ENCODE measurements around the gene RPS6KA1.

Gene RPS6KA1

GRCh38 chr1:26538480-26539412 is 9.2 kb downstream of the RPS6KA1 start:
- CTCF ChIA-PET, result interaction anchor here (0.8 to 6.9 kb wide), 19 partner anchors 10 to 319 kb away, joined by 3 to 51 read pairs (median 3); partner anchors contain the start of genes PIGV and RPS6KA1
- Mint-ChIP-seq H3K4me3 (peak overlapping the region; percentile 24), H3K27ac (peak overlapping the region; percentile 75)

GRCh38 chr1:26539722-26540121 is 10.2 kb downstream of the RPS6KA1 start:
- H3K9me3 Mint-ChIP-seq, result no peaks in the 10 kb centered on the region
- no peak for DNase-seq
- no peaks in the 10 kb centered on the region for H3K27me3 Mint-ChIP-seq
- CTCF ChIA-PET, result interaction anchor here (0.6 to 6.9 kb wide), 9 partner anchors 11 to 270 kb away, joined by 3 to 51 read pairs (median 7); partner anchors contain the start of genes PIGV and RPS6KA1
- peak overlapping the region; percentile 85 for H3K27ac Mint-ChIP-seq
- peaks cover 94% of the 10 kb centered on the region for H3K4me1 Mint-ChIP-seq
- peak overlapping the region; percentile 13 for H3K4me3 Mint-ChIP-seq
- peaks cover 43% of the 10 kb centered on the region for H3K36me3 Mint-ChIP-seq

More at GRCh38 chr1:26538480-26539412, 9.2 kb downstream of the RPS6KA1 start:
- DNase-seq, result peak; percentile 54
- H3K4me1 Mint-ChIP-seq, result peaks cover 94% of the 10 kb centered on the region
- H3K9me3 Mint-ChIP-seq, result no peaks in the 10 kb centered on the region
- H3K36me3 Mint-ChIP-seq, result peaks cover 41% of the 10 kb centered on the region
- no peaks in the 10 kb centered on the region for H3K27me3 Mint-ChIP-seq

GRCh38 chr1:26540351-26540750 is 10.8 kb downstream of the RPS6KA1 start:
- Mint-ChIP-seq H3K4me3 (peak overlapping the region; percentile 13), H3K27ac (peak overlapping the region; percentile 85), H3K27me3 (no peaks in the 10 kb centered on the region), H3K9me3 (no peaks in the 10 kb centered on the region), H3K36me3 (peaks cover 47% of the 10 kb centered on the region), H3K4me1 (peaks cover 94% of the 10 kb centered on the region)
- CTCF ChIA-PET, result interaction anchor here (0.9 to 6.9 kb wide), 8 partner anchors 11 to 260 kb away, joined by 3 to 51 read pairs (median 4); partner anchors contain the start of gene RPS6KA1
- peak; percentile 49 for DNase-seq

- CTCF ChIA-PET, result interaction anchor here (0.9 to 6.9 kb wide), 10 partner anchors 11 to 250 kb away, joined by 3 to 51 read pairs (median 4); no protein-coding TSS in a partner anchor
- Mint-ChIP-seq H3K27me3 (no peaks in the 10 kb centered on the region), H3K4me3 (peak overlapping the region; percentile 68), H3K36me3 (peaks cover 52% of the 10 kb centered on the region), H3K27ac (peak overlapping the region; percentile 91), H3K9me3 (no peaks in the 10 kb centered on the region), H3K4me1 (peaks cover 92% of the 10 kb centered on the region)
- DNase-seq, result no peak
Measured at GRCh38 chr1:26541431-26541815, 11.9 kb downstream of the RPS6KA1 start.

GRCh38 chr1:26541816-26542711 is 12.5 kb downstream of the RPS6KA1 start:
- Mint-ChIP-seq H3K27ac (peak overlapping the region; percentile 91), H3K36me3 (peaks cover 56% of the 10 kb centered on the region), H3K4me3 (peak overlapping the region; percentile 68), H3K9me3 (no peaks in the 10 kb centered on the region), H3K4me1 (peaks cover 93% of the 10 kb centered on the region), H3K27me3 (no peaks in the 10 kb centered on the region)
- CTCF ChIA-PET, result interaction anchor here (0.6 to 6.9 kb wide), 14 partner anchors 12 to 249 kb away, joined by 3 to 51 read pairs (median 3); no protein-coding TSS in a partner anchor
- peak; percentile 87 for DNase-seq

- CTCF ChIA-PET, result interaction anchor here (0.7 to 6.9 kb wide), 5 partner anchors 20 to 159 kb away, joined by 3 to 51 read pairs (median 4); no protein-coding TSS in a partner anchor
Measured at GRCh38 chr1:26542771-26543451, 13.3 kb downstream of the RPS6KA1 start.

GRCh38 chr1:26543462-26543861 is 13.9 kb downstream of the RPS6KA1 start:
- Mint-ChIP-seq H3K9me3 (no peaks in the 10 kb centered on the region), H3K4me3 (peak overlapping the region; percentile 68), H3K27ac (peak overlapping the region; percentile 91), H3K36me3 (peaks cover 56% of the 10 kb centered on the region), H3K4me1 (peaks cover 93% of the 10 kb centered on the region), H3K27me3 (no peaks in the 10 kb centered on the region)
- CTCF ChIA-PET, result no interaction called here
- no peak for DNase-seq

More at GRCh38 chr1:26542771-26543451, 13.3 kb downstream of the RPS6KA1 start:
- H3K4me3 Mint-ChIP-seq, result peak overlapping the region; percentile 68
- H3K9me3 Mint-ChIP-seq, result no peaks in the 10 kb centered on the region
- H3K27ac Mint-ChIP-seq, result peak overlapping the region; percentile 91
- no peak for DNase-seq
- H3K4me1 Mint-ChIP-seq, result peaks cover 93% of the 10 kb centered on the region
- H3K36me3 Mint-ChIP-seq, result peaks cover 56% of the 10 kb centered on the region
- no peaks in the 10 kb centered on the region for H3K27me3 Mint-ChIP-seq

GRCh38 chr1:26544126-26544525 is 14.6 kb downstream of the RPS6KA1 start:
- Mint-ChIP-seq H3K4me3 (no peak overlapping the region), H3K27me3 (no peaks in the 10 kb centered on the region), H3K27ac (peak overlapping the region; percentile 67), H3K36me3 (peaks cover 54% of the 10 kb centered on the region), H3K9me3 (no peaks in the 10 kb centered on the region), H3K4me1 (peaks cover 90% of the 10 kb centered on the region)
- CTCF ChIA-PET, result no interaction called here
- DNase-seq, result no peak

GRCh38 chr1:26545969-26546323 is 16.4 kb downstream of the RPS6KA1 start:
- Mint-ChIP-seq H3K9me3 (no peaks in the 10 kb centered on the region), H3K4me3 (peak overlapping the region; percentile 88), H3K4me1 (peaks cover 73% of the 10 kb centered on the region), H3K36me3 (peaks cover 47% of the 10 kb centered on the region), H3K27ac (peak overlapping the region; percentile 90), H3K27me3 (no peaks in the 10 kb centered on the region)
- DNase-seq, result no peak
- CTCF ChIA-PET, result interaction anchor here (2.0 kb wide), 1 partner anchor 46 kb away, joined by 6 read pairs; no protein-coding TSS in a partner anchor

GRCh38 chr1:26546375-26546774 is 16.8 kb downstream of the RPS6KA1 start:
- peaks cover 51% of the 10 kb centered on the region for H3K36me3 Mint-ChIP-seq
- DNase-seq, result no peak
- peaks cover 71% of the 10 kb centered on the region for H3K4me1 Mint-ChIP-seq
- H3K9me3 Mint-ChIP-seq, result no peaks in the 10 kb centered on the region
- H3K27ac Mint-ChIP-seq, result peak overlapping the region; percentile 90
- no peaks in the 10 kb centered on the region for H3K27me3 Mint-ChIP-seq
- CTCF ChIA-PET, result interaction anchor here (0.9 to 2.0 kb wide), 2 partner anchors 9 to 46 kb away, joined by 4 to 6 read pairs; no protein-coding TSS in a partner anchor
- H3K4me3 Mint-ChIP-seq, result peak overlapping the region; percentile 88

- no peaks in the 10 kb centered on the region for H3K27me3 Mint-ChIP-seq
- peak overlapping the region; percentile 88 for H3K4me3 Mint-ChIP-seq
- peak overlapping the region; percentile 90 for H3K27ac Mint-ChIP-seq
- CTCF ChIA-PET, result interaction anchor here (0.9 to 2.0 kb wide), 3 partner anchors 9 to 75 kb away, joined by 3 to 6 read pairs (median 4); no protein-coding TSS in a partner anchor
- peaks cover 69% of the 10 kb centered on the region for H3K4me1 Mint-ChIP-seq
- DNase-seq, result no peak
- peaks cover 55% of the 10 kb centered on the region for H3K36me3 Mint-ChIP-seq
- no peaks in the 10 kb centered on the region for H3K9me3 Mint-ChIP-seq
Measured at GRCh38 chr1:26546819-26547218, 17.3 kb downstream of the RPS6KA1 start.

GRCh38 chr1:26548841-26549240 is 19.3 kb downstream of the RPS6KA1 start:
- no peaks in the 10 kb centered on the region for H3K9me3 Mint-ChIP-seq
- H3K27ac Mint-ChIP-seq, result no peak overlapping the region
- peaks cover 60% of the 10 kb centered on the region for H3K36me3 Mint-ChIP-seq
- DNase-seq, result no peak
- peaks cover 62% of the 10 kb centered on the region for H3K4me1 Mint-ChIP-seq
- H3K4me3 Mint-ChIP-seq, result no peak overlapping the region
- H3K27me3 Mint-ChIP-seq, result no peaks in the 10 kb centered on the region
- CTCF ChIA-PET, result interaction anchor here (0.6 to 1.8 kb wide), 3 partner anchors 11 to 75 kb away, joined by 3 to 9 read pairs (median 3); no protein-coding TSS in a partner anchor

- Mint-ChIP-seq H3K27me3 (no peaks in the 10 kb centered on the region), H3K36me3 (peaks cover 63% of the 10 kb centered on the region)
- CTCF ChIA-PET, result interaction anchor here (2.3 kb wide), 1 partner anchor 13 kb away, joined by 6 read pairs; no protein-coding TSS in a partner anchor
Measured at GRCh38 chr1:26550946-26551345, 21.4 kb downstream of the RPS6KA1 start.

More at GRCh38 chr1:26550946-26551345, 21.4 kb downstream of the RPS6KA1 start:
- H3K27ac Mint-ChIP-seq, result no peak overlapping the region
- H3K4me3 Mint-ChIP-seq, result no peak overlapping the region
- no peak for DNase-seq
- no peaks in the 10 kb centered on the region for H3K9me3 Mint-ChIP-seq
- H3K4me1 Mint-ChIP-seq, result peaks cover 45% of the 10 kb centered on the region

Data from activated naive CD4-positive, alpha-beta T cell treated with anti-CD3 and anti-CD28 coated beads, Interleukin-2, amount 10 ng/mL, durations not matched to agents 7 days and 5 days (primary cell).